GM10266 (cell line): Measurements from ENCODE around the gene EFHD1.

ENCODE experiments used
- DNase-seq: peaks from one replicate; pipeline ENCODE4 v3.0.0; 2012; ENCODE audit errors: extremely low spot score
- TF ChIP-seq, protein P1 (sequence below): IDR thresholded peaks from 2 replicates; pipeline ENCODE4 v1.5.1; 2012; ENCODE audit warnings: mild to moderate bottlenecking, low read depth; ENCODE audit not compliant: control insufficient read depth, insufficient read depth; ENCODE audit errors: missing control alignments

The EFHD1 gene

DNA sequence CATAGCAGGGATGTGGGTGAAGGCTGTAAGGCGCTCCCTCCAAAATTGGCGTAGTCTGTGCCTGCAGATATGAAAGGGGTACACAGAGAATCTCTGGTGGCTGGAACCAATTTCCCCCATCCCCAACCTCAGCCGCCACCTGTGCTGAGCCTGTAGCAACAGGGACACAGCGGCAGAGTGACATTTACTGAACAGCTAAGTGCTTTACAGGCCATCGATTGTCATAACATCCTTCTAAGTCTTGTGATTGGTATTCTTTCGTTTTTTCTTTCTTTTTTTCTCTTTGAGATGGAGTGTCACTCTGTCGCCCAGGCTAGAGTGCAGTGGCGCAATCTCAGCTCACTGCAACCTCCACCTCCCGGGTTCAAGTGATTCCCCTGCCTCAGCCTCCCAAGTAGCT, 12.2 kb upstream of the EFHD1 start:
- TF ChIP-seq, protein P1, sequence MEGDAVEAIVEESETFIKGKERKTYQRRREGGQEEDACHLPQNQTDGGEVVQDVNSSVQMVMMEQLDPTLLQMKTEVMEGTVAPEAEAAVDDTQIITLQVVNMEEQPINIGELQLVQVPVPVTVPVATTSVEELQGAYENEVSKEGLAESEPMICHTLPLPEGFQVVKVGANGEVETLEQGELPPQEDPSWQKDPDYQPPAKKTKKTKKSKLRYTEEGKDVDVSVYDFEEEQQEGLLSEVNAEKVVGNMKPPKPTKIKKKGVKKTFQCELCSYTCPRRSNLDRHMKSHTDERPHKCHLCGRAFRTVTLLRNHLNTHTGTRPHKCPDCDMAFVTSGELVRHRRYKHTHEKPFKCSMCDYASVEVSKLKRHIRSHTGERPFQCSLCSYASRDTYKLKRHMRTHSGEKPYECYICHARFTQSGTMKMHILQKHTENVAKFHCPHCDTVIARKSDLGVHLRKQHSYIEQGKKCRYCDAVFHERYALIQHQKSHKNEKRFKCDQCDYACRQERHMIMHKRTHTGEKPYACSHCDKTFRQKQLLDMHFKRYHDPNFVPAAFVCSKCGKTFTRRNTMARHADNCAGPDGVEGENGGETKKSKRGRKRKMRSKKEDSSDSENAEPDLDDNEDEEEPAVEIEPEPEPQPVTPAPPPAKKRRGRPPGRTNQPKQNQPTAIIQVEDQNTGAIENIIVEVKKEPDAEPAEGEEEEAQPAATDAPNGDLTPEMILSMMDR, result no peak
- DNase-seq, result no peak

DNA sequence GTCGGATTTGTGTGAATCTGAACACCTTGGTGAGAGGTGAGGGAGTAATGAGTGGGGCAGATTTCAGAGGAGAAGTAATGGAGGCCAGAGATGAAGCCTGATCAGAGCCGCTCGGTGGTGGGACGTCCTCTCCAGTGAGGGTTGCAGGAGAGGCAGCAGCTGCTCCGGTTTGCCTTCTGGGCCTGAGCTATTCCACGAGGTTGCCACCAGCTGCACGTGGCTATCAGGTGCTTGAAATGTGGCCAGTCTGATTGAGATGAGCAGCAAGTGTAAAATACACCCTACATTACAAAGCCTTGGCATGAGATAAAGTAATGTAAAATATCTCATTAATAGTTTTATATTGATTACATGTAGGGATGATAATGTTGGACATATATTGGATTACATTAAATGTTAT, 10.8 kb upstream of the EFHD1 start:
- TF ChIP-seq, protein P1, result no peak
- peak; percentile 1 for DNase-seq

DNA sequence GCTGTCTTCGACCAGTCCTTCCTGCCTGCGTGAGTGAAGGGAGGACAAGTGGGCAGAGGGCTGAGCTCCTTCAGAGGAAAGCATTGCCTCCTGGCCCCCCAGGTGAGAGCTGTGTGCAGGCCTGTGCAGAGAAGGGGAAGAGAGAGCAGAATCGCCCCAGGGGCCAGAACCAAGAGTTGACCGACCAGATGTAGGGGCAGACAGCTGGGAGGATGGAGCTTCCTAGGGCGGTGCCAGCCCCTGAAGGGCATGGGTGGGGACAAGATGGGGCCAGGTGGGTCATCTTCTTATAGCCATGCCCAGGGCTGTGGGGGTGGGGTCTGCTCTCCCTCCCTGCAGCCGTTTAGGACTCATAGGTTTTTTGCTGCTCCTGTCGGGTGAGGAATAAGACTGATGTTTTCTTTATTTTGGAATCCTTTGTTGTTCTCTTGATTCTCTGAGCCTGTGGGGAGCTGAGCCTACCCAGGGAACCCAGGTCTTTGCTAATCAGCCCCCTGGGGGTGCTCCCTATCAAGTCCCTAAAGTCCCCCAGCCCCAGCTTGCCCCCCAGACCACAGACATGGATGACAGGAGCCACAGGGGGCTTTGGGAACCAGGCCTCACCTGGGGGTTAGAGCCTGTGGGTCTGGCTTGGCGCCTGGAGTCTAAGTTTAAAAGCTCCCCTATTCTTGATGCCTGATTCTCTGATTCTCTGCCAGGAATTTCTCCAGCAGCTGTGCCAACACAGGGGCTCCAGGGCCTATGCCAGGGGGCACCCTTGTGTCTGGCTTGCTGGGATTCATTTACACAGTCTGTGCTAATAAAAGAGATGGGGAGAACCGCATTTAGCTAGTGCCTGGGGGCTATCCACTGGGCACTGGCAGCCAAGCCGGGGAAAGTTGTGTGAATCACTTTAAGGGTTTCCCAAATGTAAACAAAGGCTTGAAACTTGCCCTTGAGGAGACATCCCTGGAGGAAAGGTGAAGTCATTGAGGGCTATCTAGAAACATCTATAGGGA, 9.3 kb upstream of the EFHD1 start:
- peak; percentile 7 for DNase-seq
- TF ChIP-seq, protein P1, result no peak

DNA sequence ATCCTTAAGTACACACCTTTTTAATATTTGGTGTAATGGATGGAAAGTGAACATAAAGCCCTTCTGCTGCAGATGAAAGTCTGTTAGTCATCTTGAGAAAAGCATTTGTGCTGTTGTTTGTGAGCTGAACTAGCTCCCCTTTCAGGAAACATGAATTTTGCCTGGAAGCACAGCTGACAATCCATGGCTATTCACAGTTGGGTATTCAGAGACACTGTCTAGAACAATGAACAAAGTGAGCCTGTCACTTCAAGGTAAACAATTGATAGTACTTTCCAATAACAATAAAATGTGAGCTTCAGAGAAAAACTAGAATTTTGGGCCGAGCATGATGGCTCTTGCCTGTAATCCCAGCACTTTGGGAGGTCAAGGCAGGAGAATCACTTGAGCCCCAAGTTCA, 6.8 kb upstream of the EFHD1 start:
- TF ChIP-seq, protein P1, result no peak
- DNase-seq, result peak; percentile 6

DNA sequence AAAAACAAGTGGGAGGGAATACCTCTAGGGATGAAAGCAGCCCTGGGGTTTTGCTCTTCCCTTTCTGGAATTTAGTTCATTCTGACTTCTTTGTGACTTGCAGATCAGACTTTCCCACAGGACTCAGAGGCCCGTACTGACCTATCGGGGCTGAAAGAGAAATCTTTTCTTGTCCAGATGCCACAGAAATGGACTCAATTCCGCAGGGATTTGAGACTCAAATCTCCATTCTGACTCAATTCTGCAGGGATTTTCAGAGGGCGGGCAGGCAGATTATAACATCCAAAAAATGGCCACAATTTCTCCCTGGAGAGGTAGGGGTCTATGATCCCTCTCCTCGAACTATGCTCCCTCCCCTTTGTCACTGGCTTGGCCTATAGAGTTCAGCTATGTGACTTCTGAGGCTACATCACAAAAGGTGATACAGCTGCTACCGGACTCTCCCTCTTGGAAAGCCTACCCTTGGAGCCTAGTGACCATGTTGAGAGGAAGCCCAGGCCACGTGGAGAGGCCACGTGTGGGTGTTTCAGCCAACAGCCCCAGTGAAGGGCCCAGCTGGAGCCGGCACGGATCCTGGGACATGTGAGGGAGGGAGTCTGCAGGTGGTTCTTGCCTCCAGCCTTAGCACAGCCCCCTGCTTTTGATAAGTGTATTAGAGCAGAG, 4.8 kb upstream of the EFHD1 start:
- DNase-seq, result no peak
- TF ChIP-seq, protein P1, result no peak

DNA sequence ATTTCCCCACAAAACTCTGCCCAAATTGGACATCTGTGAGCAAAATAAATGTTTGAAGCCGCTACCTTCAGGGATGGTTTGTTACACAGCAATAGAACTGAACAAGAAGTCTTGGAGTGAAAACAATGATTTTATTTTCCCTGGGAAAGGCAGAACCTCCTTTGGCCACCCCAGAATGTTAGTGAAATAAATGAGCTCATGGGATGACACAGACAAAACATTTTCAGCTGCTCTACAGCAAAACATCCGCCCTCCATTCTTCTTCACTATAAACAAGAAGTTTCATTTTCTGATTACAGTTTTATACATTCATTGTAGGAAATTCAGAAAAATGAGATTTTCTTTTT, 4.3 kb upstream of the EFHD1 start:
- TF ChIP-seq, protein P1, result no peak
- no peak for DNase-seq
